Prostate gland (tissue), 2 donors: ENCODE measurements around the gene CNDP2. TPM values are rescaled to one million over a fixed set of nuclear protein-coding genes. Genes with fewer than 3 reads are reported as not detected.

Experiments
- DNase-seq: peaks from one replicate; pipeline ENCODE4 v3.0.0-alpha.2; 2019; ENCODE audit warnings: low spot score
- H3K27ac ChIP-seq, 2 donors: fragments of 200-600 bp; sonication (generic); 2 replicates each; pipeline ENCODE4 v1.5.1; 2017 to 2019
- H3K27me3 ChIP-seq: fragments of 200-600 bp; sonication (generic); replicated peaks from 2 replicates; pipeline ENCODE4 v1.5.1; 2019; ENCODE audit not compliant: insufficient read depth
- H3K36me3 ChIP-seq, 2 donors: fragments of 200-600 bp; sonication (generic); 1 replicate in 1 of 2; 2 replicates in 1 of 2; pipeline versions ENCODE4 v1.5.1 to v1.8.1; 2017 to 2019
- H3K4me1 ChIP-seq: fragments of 200-600 bp; sonication (generic); replicated peaks from 2 replicates; pipeline ENCODE4 v1.5.1; 2019
- H3K4me3 ChIP-seq, 2 donors: fragments of 200-600 bp; sonication (generic); 2 replicates each; pipeline ENCODE4 v1.5.1; 2017 to 2019
- H3K9me3 ChIP-seq: fragments of 200-600 bp; sonication (generic); 2 replicates; pipeline ENCODE4 v1.5.1; 2017
- POLR2A ChIP-seq: fragments of 450-650 bp; IDR thresholded peaks from one replicate; pipeline ENCODE4 v1.6.1; 2016; ENCODE audit warnings: antibody characterized with exemption, mild to moderate bottlenecking
- POLR2AphosphoS5 ChIP-seq: sonication (generic); formaldehyde crosslinking; IDR thresholded peaks from one replicate; pipeline ENCODE4 v1.6.1; 2017; ENCODE audit warnings: antibody characterized with exemption
- WGBS: methylation state at CpG from one replicate; pipeline ENCODE4 v1.1.5; 2018; 5-methylcytosine and 5-hydroxymethylcytosine counted together
- intact Hi-C: fragments of 100-400 bp; cut with DNase I; formaldehyde crosslinking; loops from one replicate; pipeline ENCODE4 v1.14.2; 2022
- total RNA-seq, 2 donors: library from RNA; depleted of rRNA; stranded (reverse); fragments of >200 nt; gene quantifications; one replicate each; pipeline ENCODE4 v1.1.0, GENCODE V29; 2016
- TF ChIP-seq, protein P1 (sequence below), 4 experiments: fragments of 200-600 bp in 2 of 4; fragments of 450-650 bp in 2 of 4; sonication (generic) in 2 of 4; IDR thresholded peaks; 1 replicate in 3 of 4; 2 replicates in 1 of 4; pipeline ENCODE4 v1.5.1; 2016 to 2019; ENCODE audit warnings: antibody characterized with exemption in 4 of 4, mild to moderate bottlenecking in 2 of 4, moderate library complexity in 2 of 4

Gene CNDP2
- total RNA-seq, 2 donors from 2014 or later = 144 to 294 TPM

DNA sequence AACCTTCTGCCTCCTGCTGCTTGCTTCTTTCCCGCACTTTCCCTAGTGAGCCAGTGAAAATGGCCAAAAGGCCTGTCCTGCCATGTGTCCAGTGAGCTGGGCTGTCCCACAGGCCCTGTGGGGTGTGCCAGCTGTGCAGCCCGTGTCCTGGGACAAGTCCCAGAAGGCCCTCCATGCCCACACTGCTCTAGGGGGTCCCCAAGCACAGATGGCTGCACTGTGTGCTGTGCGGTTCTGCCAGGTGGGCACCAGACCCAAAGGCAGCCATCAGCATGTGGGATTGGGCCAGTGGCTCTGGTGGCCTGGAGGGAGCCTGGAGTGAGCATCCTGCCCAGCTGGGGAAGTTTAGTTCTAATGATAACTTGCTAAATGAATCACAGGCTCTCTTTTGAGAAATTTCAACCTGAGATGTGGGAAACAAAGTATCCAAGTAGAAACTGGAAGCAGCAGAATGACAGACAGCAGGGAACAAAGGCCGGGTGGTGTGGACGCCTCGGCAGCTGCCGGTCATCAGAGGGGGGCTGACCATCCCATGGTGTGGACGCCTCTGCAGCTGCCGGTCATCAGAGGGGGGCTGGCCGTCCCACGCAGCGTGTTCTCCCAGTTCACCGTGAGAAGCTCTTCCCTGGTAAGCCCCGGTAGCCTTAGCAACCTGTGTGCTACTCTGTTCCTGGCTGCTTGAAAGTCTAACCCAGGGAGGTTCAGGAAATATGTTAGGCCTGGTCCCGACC lies 9.9 kb upstream of the CNDP2 start:
- DNase-seq = no peak
- Histone ChIP-seq H3K4me3 (no peak overlapping the region), H3K27me3 (no peaks in the 10 kb centered on the region), H3K36me3 (no peaks in the 10 kb centered on the region), H3K9me3 (no peaks in the 10 kb centered on the region), H3K27ac (peak overlapping the region; percentile 41 to 58), H3K4me1 (no peaks in the 10 kb centered on the region)
- TF ChIP-seq POLR2A (no peak), POLR2AphosphoS5 (no peak)
- intact Hi-C loops = loop anchor here (5.0 kb wide), 1 partner anchor 129 kb away; no protein-coding TSS in a partner anchor
- WGBS = 60% methylated on average over 15 of the region's 15 CpGs

DNA sequence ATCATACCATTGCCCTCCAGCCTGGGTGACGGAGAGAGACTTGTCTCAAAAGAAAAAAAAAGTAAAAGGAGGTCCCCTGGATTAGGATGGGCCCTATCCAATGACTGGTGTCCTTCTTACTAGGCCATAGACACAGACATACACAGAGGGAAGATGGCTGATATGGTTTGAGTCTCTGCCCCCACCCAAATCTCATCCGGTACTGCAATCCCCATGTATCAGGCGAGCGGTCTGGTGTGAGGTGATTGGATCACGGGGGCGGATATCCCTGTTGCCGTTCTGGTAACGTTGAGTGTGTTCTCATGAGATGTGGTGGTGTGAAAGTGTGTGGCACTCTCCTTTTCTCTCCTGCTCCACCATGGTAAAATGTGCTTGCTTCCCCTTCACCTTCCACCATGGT lies 7.8 kb upstream of the CNDP2 start:
- WGBS = 98% methylated on average over 8 of the region's 8 CpGs
- H3K36me3 ChIP-seq = no peaks in the 10 kb centered on the region
- H3K4me3 ChIP-seq = no peak overlapping the region
- no peaks in the 10 kb centered on the region for H3K4me1 ChIP-seq
- H3K27ac ChIP-seq = no peak overlapping the region
- no peak for DNase-seq
- no peaks in the 10 kb centered on the region for H3K9me3 ChIP-seq
- intact Hi-C loops = loop anchor here (5.0 kb wide), 1 partner anchor 131 kb away; no protein-coding TSS in a partner anchor
- H3K27me3 ChIP-seq = no peaks in the 10 kb centered on the region
- no peak for TF ChIP-seq POLR2A
- TF ChIP-seq POLR2AphosphoS5 = no peak
- TF ChIP-seq, protein P1, sequence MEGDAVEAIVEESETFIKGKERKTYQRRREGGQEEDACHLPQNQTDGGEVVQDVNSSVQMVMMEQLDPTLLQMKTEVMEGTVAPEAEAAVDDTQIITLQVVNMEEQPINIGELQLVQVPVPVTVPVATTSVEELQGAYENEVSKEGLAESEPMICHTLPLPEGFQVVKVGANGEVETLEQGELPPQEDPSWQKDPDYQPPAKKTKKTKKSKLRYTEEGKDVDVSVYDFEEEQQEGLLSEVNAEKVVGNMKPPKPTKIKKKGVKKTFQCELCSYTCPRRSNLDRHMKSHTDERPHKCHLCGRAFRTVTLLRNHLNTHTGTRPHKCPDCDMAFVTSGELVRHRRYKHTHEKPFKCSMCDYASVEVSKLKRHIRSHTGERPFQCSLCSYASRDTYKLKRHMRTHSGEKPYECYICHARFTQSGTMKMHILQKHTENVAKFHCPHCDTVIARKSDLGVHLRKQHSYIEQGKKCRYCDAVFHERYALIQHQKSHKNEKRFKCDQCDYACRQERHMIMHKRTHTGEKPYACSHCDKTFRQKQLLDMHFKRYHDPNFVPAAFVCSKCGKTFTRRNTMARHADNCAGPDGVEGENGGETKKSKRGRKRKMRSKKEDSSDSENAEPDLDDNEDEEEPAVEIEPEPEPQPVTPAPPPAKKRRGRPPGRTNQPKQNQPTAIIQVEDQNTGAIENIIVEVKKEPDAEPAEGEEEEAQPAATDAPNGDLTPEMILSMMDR (IDR thresholded peaks at IDR 0.05) = no peak

DNA sequence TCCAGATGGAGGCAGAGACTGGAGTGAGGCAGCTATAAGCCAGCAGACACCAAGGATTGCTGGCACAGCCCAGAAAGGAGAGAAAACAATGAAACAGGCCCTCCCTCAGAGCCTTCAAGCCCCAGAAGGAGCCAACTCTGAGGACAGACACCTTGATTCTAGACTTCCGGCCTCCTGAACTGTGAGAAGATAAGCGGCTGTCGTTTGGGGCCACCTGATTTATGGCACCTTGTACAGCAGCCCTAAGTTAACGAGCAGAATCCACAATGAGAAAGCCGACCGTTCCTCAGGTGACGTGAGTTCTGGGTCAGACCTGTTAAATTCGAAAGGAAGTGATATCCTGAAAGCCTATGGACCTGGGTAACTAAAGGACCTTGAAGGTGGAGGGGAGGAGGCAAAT lies 7.3 kb upstream of the CNDP2 start:
- no peak for DNase-seq
- Histone ChIP-seq H3K36me3 (no peaks in the 10 kb centered on the region), H3K4me3 (no peak overlapping the region), H3K9me3 (no peaks in the 10 kb centered on the region), H3K27ac (no peak overlapping the region), H3K4me1 (no peaks in the 10 kb centered on the region), H3K27me3 (no peaks in the 10 kb centered on the region)
- intact Hi-C loops = loop anchor here (5.0 kb wide), 1 partner anchor 132 kb away; no protein-coding TSS in a partner anchor
- 89% methylated on average over 8 of the region's 8 CpGs for WGBS
- TF ChIP-seq, protein P1 (IDR thresholded peaks at IDR 0.05) = no peak
- TF ChIP-seq POLR2A (no peak), POLR2AphosphoS5 (no peak)

DNA sequence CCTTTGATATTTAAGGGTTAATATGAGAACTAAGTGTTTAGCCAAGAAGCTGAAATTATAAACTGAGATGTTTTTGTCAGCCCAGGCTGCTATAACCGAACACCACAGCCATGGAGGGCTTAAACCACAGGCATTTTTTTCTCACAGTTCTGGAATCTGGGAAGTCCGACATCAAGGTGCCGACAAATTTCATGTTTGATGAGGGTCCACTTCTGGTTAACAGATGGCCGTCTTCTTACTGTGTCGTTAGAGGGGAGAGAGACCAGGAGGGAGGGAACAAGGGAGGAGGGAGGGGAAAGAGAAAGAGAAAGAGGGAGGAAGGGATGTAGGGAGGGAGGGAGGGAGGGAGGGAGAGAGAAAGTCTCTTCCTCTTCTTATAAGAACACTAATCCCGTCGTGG lies 6.5 kb upstream of the CNDP2 start:
- intact Hi-C loops = loop anchor here (5.0 to 10.0 kb wide), 4 partner anchors 65 to 715 kb away; partner anchors contain the start of genes CYB5A and PTGR3
- no peak for DNase-seq

GRCh38 chr18:74492259-74492658 lies 3.9 kb upstream of the CNDP2 start:
- Histone ChIP-seq H3K9me3 (no peaks in the 10 kb centered on the region), H3K4me3 (no peak overlapping the region), H3K27ac (no peak overlapping the region), H3K27me3 (no peaks in the 10 kb centered on the region), H3K4me1 (no peaks in the 10 kb centered on the region), H3K36me3 (no peaks in the 10 kb centered on the region)
- no peak for TF ChIP-seq POLR2A
- no peak for TF ChIP-seq POLR2AphosphoS5
- TF ChIP-seq, protein P1 (IDR thresholded peaks at IDR 0.05) = no peak
- intact Hi-C loops = loop anchor here (5.0 to 10.0 kb wide), 3 partner anchors 63 to 713 kb away; partner anchors contain the start of genes CYB5A and PTGR3
- 89% methylated on average over 3 of the region's 3 CpGs for WGBS
- DNase-seq = no peak

More for the DNA sequence above, 6.5 kb upstream of the CNDP2 start:
- 46% methylated on average over 7 of the region's 7 CpGs for WGBS
- Histone ChIP-seq H3K4me3 (no peak overlapping the region), H3K27ac (no peak overlapping the region), H3K9me3 (no peaks in the 10 kb centered on the region), H3K27me3 (no peaks in the 10 kb centered on the region), H3K4me1 (no peaks in the 10 kb centered on the region), H3K36me3 (no peaks in the 10 kb centered on the region)
- TF ChIP-seq POLR2A (no peak), POLR2AphosphoS5 (no peak)
- TF ChIP-seq, protein P1 (IDR thresholded peaks at IDR 0.05) = no peak
